Fibroblast of the conjunctiva (primary cell): ENCODE results near the gene CST1.
"Not testable (repeated sequence)": the region's sequence is repeated elsewhere in the genome, so short reads cannot be mapped to it uniquely, and the experiment has no call there.

ENCODE experiments used
- DNase-seq: peaks from one replicate; pipeline ENCODE4 v3.0.0-alpha.2; 2010; ENCODE audit warnings: low read depth

Gene CST1

GRCh38 chr20:23754731-23755130 is 4.0 kb upstream of the CST1 start:
- DNase-seq: no peak

GRCh38 chr20:23753589-23753988 is 2.9 kb upstream of the CST1 start:
- no peak for DNase-seq

- no peak for DNase-seq
These were observed 2.4 kb upstream of the CST1 start for GRCh38 chr20:23753194-23753548.

- DNase-seq: no peak
These were observed 1.9 kb upstream of the CST1 start for GRCh38 chr20:23752481-23753193.

- DNase-seq: no peak
These were observed 1.3 kb upstream of the CST1 start for GRCh38 chr20:23752019-23752418.

GRCh38 chr20:23749746-23750145 is 989 bp downstream of the CST1 start:
- DNase-seq: no peak

GRCh38 chr20:23748975-23749374 is 1.8 kb downstream of the CST1 start:
- not testable (repeated sequence) for DNase-seq

GRCh38 chr20:23747551-23747950 is 3.2 kb downstream of the CST1 start:
- DNase-seq: not testable (repeated sequence)

- DNase-seq: not testable (repeated sequence)
These were observed 3.6 kb downstream of the CST1 start for GRCh38 chr20:23747092-23747491.

- DNase-seq: no peak
These were observed 4.4 kb downstream of the CST1 start for GRCh38 chr20:23746321-23746720.

GRCh38 chr20:23745247-23745646 is 5.5 kb downstream of the CST1 start:
- DNase-seq: no peak

- no peak for DNase-seq
These were observed 5.9 kb downstream of the CST1 start for GRCh38 chr20:23744817-23745216.

GRCh38 chr20:23735391-23735790 is 15.3 kb downstream of the CST1 start:
- not testable (repeated sequence) for DNase-seq

GRCh38 chr20:23734949-23735348 is 15.8 kb downstream of the CST1 start:
- DNase-seq: not testable (repeated sequence)

- DNase-seq: not testable (repeated sequence)
These were observed 16.3 kb downstream of the CST1 start for GRCh38 chr20:23734440-23734839.

GRCh38 chr20:23727016-23727415 is 23.7 kb downstream of the CST1 start:
- no peak for DNase-seq

- no peak for DNase-seq
These were observed 25.6 kb downstream of the CST1 start for GRCh38 chr20:23725102-23725501.

GRCh38 chr20:23723659-23724307 is 27.0 kb downstream of the CST1 start:
- DNase-seq: not testable (repeated sequence)

GRCh38 chr20:23722851-23723250 is 27.9 kb downstream of the CST1 start:
- DNase-seq: not testable (repeated sequence)

GRCh38 chr20:23721962-23722361 is 28.8 kb downstream of the CST1 start:
- no peak for DNase-seq

- not testable (repeated sequence) for DNase-seq
These were observed 31.4 kb downstream of the CST1 start for GRCh38 chr20:23719351-23719750.

GRCh38 chr20:23711778-23712177 is 39.0 kb downstream of the CST1 start:
- DNase-seq: not testable (repeated sequence)

- DNase-seq: no peak
These were observed 40.0 kb downstream of the CST1 start for GRCh38 chr20:23710771-23711170.

- no peak for DNase-seq
These were observed 44.8 kb downstream of the CST1 start for GRCh38 chr20:23705895-23706294.
